Neural progenitor cell (in vitro differentiated cells): ENCODE results near the gene TUBB3. TPM values are rescaled to one million over a fixed set of nuclear protein-coding genes. Genes with fewer than 3 reads are reported as not detected.

Source experiments
- DNase-seq: peaks from one replicate; pipeline ENCODE4 v3.0.0-alpha.2; 2016; ENCODE audit warnings: low spot score
- H2AFZ ChIP-seq: fragments of 200-600 bp; sonication (generic); replicated peaks from 2 replicates; pipeline ENCODE4 v1.6.1; 2016; ENCODE audit warnings: antibody characterized with exemption
- H3F3A ChIP-seq: fragments of 200-600 bp; sonication (generic); 2 replicates; pipeline ENCODE4 v1.6.1; 2016; ENCODE audit warnings: antibody characterized with exemption, low read depth
- H3K27ac ChIP-seq: fragments of 200-600 bp; sonication (generic); 2 replicates; pipeline ENCODE4 v1.5.1; 2016; ENCODE audit warnings: mild to moderate bottlenecking
- H3K27me3 ChIP-seq: fragments of 200-600 bp; sonication (generic); 2 replicates; pipeline ENCODE4 v1.6.1; 2016; ENCODE audit warnings: mild to moderate bottlenecking, moderate library complexity
- H3K36me3 ChIP-seq: fragments of 200-600 bp; sonication (generic); 2 replicates; pipeline ENCODE4 v1.5.1; 2016
- H3K4me1 ChIP-seq: fragments of 200-600 bp; sonication (generic); 2 replicates; pipeline ENCODE4 v1.6.1; 2016; ENCODE audit warnings: mixed run types
- H3K4me2 ChIP-seq: fragments of 200-600 bp; sonication (generic); 2 replicates; pipeline ENCODE4 v1.6.1; 2016
- H3K4me3 ChIP-seq: fragments of 200-600 bp; sonication (generic); 2 replicates; pipeline ENCODE4 v1.5.1; 2016
- H3K79me2 ChIP-seq: fragments of 200-600 bp; sonication (generic); 2 replicates; pipeline ENCODE4 v1.6.1; 2016; ENCODE audit warnings: low read depth
- H3K9ac ChIP-seq: fragments of 200-600 bp; sonication (generic); 2 replicates; pipeline ENCODE4 v1.6.1; 2016
- H3K9me3 ChIP-seq: fragments of 200-600 bp; sonication (generic); 2 replicates; pipeline ENCODE4 v1.5.1; 2016; ENCODE audit warnings: low read depth
- H4K20me1 ChIP-seq: fragments of 200-600 bp; sonication (generic); 2 replicates; pipeline ENCODE4 v1.6.1; 2016; ENCODE audit warnings: low read depth
- H3K27ac Mint-ChIP-seq: 3 replicates; pipeline ENCODE4 v1.8.0; 2021; ENCODE audit warnings: mixed read lengths
- H3K27me3 Mint-ChIP-seq: 2 replicates; pipeline ENCODE4 v1.8.0; 2022; ENCODE audit warnings: low read depth, mild to moderate bottlenecking, inconsistent platforms, moderate library complexity, mixed read lengths; ENCODE audit not compliant: insufficient read depth
- H3K36me3 Mint-ChIP-seq: 3 replicates; pipeline ENCODE4 v1.8.0; 2021; ENCODE audit warnings: mixed read lengths
- H3K4me1 Mint-ChIP-seq: 3 replicates; pipeline ENCODE4 v1.8.0; 2021; ENCODE audit warnings: mixed read lengths
- H3K4me3 Mint-ChIP-seq: 3 replicates; pipeline ENCODE4 v1.8.0; 2021; ENCODE audit warnings: mild to moderate bottlenecking, moderate library complexity, mixed read lengths
- H3K9me3 Mint-ChIP-seq: 3 replicates; pipeline ENCODE4 v1.8.0; 2020; ENCODE audit warnings: mixed read lengths
- EZH2 ChIP-seq: fragments of 200-600 bp; sonication (generic); IDR thresholded peaks from 2 replicates; pipeline ENCODE4 v1.6.1; 2017; ENCODE audit warnings: antibody characterized with exemption, mild to moderate bottlenecking, moderate library complexity
- EZH2phosphoT487 ChIP-seq: fragments of 200-600 bp; sonication (generic); IDR thresholded peaks from 2 replicates; pipeline ENCODE4 v1.6.1; 2017; ENCODE audit warnings: antibody characterized with exemption
- total RNA-seq: library from RNA; depleted of rRNA; stranded (reverse); fragments of >200 nt; gene quantifications from 2 replicates; pipeline ENCODE4 v1.2.3, GENCODE V29; 2015; ENCODE audit warnings: low replicate concordance
- TF ChIP-seq, protein P1 (sequence below): fragments of 200-600 bp; sonication (generic); IDR thresholded peaks from 2 replicates; pipeline ENCODE4 v1.5.1; 2017; ENCODE audit warnings: antibody characterized with exemption, mild to moderate bottlenecking

The TUBB3 gene
- total RNA-seq, 1 donor from 2014 or later = 41.4 TPM

- Histone ChIP-seq H2AFZ (no peak overlapping the region), H3K36me3 (no peaks in the 10 kb centered on the region), H3F3A (no peaks in the 10 kb centered on the region), H3K9me3 (no peaks in the 10 kb centered on the region), H3K4me3 (no peak overlapping the region), H3K9ac (no peak overlapping the region), H3K27ac (no peak overlapping the region), H3K79me2 (no peaks in the 10 kb centered on the region), H3K27me3 (no peaks in the 10 kb centered on the region), H4K20me1 (no peaks in the 10 kb centered on the region), H3K4me2 (no peak overlapping the region), H3K4me1 (no peaks in the 10 kb centered on the region)
- Mint-ChIP-seq H3K27ac (peak overlapping the region; percentile 33), H3K9me3 (no peaks in the 10 kb centered on the region), H3K27me3 (peaks cover 5% of the 10 kb centered on the region), H3K4me1 (no peaks in the 10 kb centered on the region), H3K4me3 (no peak overlapping the region), H3K36me3 (peaks cover 25% of the 10 kb centered on the region)
- DNase-seq = no peak
- TF ChIP-seq, protein P1, sequence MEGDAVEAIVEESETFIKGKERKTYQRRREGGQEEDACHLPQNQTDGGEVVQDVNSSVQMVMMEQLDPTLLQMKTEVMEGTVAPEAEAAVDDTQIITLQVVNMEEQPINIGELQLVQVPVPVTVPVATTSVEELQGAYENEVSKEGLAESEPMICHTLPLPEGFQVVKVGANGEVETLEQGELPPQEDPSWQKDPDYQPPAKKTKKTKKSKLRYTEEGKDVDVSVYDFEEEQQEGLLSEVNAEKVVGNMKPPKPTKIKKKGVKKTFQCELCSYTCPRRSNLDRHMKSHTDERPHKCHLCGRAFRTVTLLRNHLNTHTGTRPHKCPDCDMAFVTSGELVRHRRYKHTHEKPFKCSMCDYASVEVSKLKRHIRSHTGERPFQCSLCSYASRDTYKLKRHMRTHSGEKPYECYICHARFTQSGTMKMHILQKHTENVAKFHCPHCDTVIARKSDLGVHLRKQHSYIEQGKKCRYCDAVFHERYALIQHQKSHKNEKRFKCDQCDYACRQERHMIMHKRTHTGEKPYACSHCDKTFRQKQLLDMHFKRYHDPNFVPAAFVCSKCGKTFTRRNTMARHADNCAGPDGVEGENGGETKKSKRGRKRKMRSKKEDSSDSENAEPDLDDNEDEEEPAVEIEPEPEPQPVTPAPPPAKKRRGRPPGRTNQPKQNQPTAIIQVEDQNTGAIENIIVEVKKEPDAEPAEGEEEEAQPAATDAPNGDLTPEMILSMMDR = no peak
- TF ChIP-seq EZH2 = no peak
- TF ChIP-seq EZH2phosphoT487 = no peak
Measured at GRCh38 chr16:89898201-89898967, 24.8 kb upstream of the TUBB3 start.

DNA sequence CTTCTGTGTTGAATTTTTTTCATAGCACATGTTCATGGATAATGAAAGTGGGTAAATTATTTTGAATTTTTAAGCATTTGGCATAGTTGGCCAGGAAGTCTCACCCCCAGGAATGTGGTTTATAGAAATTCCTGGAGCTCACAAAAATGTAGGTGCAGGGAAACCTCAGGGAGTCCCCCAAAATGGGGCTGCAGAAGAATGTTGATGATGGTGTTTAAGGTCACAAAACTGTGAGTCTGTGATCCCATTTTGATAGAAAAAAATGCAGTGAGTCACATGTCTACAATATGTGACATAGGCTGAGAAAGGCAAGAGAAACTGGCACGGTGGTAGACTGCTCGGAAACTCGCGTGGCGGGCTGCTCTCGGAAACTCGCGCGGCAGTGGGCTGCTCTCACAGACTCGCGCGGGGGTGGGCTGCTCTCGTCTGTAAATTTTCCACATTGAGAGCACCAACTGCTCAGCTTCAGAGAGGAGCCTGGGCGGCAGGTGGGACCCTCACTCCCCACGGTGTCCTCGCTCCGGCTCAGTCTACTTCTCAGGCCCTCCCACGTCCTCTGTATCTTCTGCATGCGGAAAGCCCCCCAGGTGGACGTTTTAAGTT lies 23.2 kb upstream of the TUBB3 start:
- Mint-ChIP-seq H3K36me3 (peaks cover 25% of the 10 kb centered on the region), H3K27me3 (peaks cover 5% of the 10 kb centered on the region), H3K9me3 (no peaks in the 10 kb centered on the region), H3K4me1 (no peaks in the 10 kb centered on the region), H3K27ac (no peak overlapping the region), H3K4me3 (no peak overlapping the region)
- TF ChIP-seq EZH2 (no peak), EZH2phosphoT487 (no peak)
- Histone ChIP-seq H3K27ac (no peak overlapping the region), H3K79me2 (no peaks in the 10 kb centered on the region), H3K36me3 (no peaks in the 10 kb centered on the region), H2AFZ (no peak overlapping the region), H3K4me3 (no peak overlapping the region), H3K9ac (no peak overlapping the region), H3F3A (no peaks in the 10 kb centered on the region), H3K9me3 (no peaks in the 10 kb centered on the region), H3K27me3 (no peaks in the 10 kb centered on the region), H4K20me1 (no peaks in the 10 kb centered on the region), H3K4me2 (no peak overlapping the region), H3K4me1 (no peaks in the 10 kb centered on the region)
- DNase-seq = no peak

DNA sequence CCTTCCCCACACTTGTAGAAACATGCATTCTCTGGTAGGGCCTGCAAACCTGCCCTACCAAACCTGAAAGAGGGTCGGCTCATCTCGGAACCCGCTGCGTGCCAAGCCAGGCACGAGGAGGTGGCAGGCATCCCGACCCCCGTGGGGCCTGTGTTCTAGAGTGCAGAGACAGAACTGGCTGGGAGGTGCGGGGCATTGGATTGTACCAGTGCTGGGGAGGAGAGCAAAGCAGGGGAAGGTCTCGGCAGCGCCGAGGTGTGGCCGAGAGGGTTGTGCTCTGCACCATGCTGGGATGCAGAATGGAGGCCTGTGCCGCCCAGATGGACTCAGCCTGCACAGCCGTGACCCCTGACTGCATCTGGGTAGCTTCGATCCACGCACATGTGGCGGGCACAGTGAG lies 22.3 kb upstream of the TUBB3 start:
- TF ChIP-seq, protein P1 = no peak
- TF ChIP-seq EZH2phosphoT487 = no peak
- no peak for TF ChIP-seq EZH2
- Histone ChIP-seq H2AFZ (no peak overlapping the region), H3K4me3 (no peak overlapping the region), H3K79me2 (no peaks in the 10 kb centered on the region), H3K9ac (no peak overlapping the region), H3K4me1 (no peaks in the 10 kb centered on the region), H3K27me3 (no peaks in the 10 kb centered on the region), H3K4me2 (no peak overlapping the region), H3K36me3 (no peaks in the 10 kb centered on the region), H3F3A (no peaks in the 10 kb centered on the region), H4K20me1 (no peaks in the 10 kb centered on the region), H3K27ac (no peak overlapping the region), H3K9me3 (no peaks in the 10 kb centered on the region)
- Mint-ChIP-seq H3K4me1 (no peaks in the 10 kb centered on the region), H3K27me3 (peaks cover 5% of the 10 kb centered on the region), H3K9me3 (no peaks in the 10 kb centered on the region), H3K36me3 (peaks cover 27% of the 10 kb centered on the region), H3K4me3 (no peak overlapping the region), H3K27ac (no peak overlapping the region)
- DNase-seq = no peak

DNA sequence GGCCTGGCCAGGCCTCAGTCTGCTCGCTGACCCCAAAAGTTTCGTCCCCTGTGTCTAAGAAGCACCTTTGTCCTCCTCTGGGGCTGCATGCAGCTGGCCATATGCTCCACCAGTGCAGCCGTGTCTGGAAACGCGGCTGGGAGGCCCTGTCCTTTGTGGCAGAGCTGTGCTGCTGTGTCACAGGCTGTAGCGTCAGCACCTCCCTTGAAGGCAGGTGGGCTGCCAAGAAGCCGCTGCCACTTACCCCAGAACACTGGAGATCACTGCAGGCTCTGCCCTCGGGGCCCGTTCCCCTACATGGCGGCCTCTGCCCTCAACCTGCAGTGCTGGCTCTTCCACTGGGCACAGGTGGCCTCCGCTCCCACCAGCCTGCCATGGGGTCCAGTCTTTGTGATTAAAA lies 20.2 kb upstream of the TUBB3 start:
- Mint-ChIP-seq H3K27me3 (peaks cover 5% of the 10 kb centered on the region), H3K9me3 (peaks cover 8% of the 10 kb centered on the region), H3K4me3 (no peak overlapping the region), H3K4me1 (no peaks in the 10 kb centered on the region), H3K27ac (no peak overlapping the region), H3K36me3 (peaks cover 38% of the 10 kb centered on the region)
- Histone ChIP-seq H3K27ac (no peak overlapping the region), H3K9me3 (no peaks in the 10 kb centered on the region), H4K20me1 (no peaks in the 10 kb centered on the region), H3K36me3 (no peaks in the 10 kb centered on the region), H3F3A (no peaks in the 10 kb centered on the region), H3K79me2 (no peaks in the 10 kb centered on the region), H3K4me2 (no peak overlapping the region), H3K4me1 (no peaks in the 10 kb centered on the region), H3K4me3 (no peak overlapping the region), H3K9ac (no peak overlapping the region), H2AFZ (no peak overlapping the region), H3K27me3 (no peaks in the 10 kb centered on the region)
- TF ChIP-seq EZH2phosphoT487 = no peak
- TF ChIP-seq, protein P1 = no peak
- TF ChIP-seq EZH2 = no peak
- no peak for DNase-seq
